CD14-positive monocyte (primary cell): ENCODE measurements around the gene CYSLTR2. TPM values are rescaled to one million over a fixed set of nuclear protein-coding genes. Genes with fewer than 3 reads are reported as not detected.

ENCODE experiments used
- DNase-seq, 3 donors: peaks; one replicate each; pipeline ENCODE4 v3.0.0-alpha.2; 2011 to 2022
- H2AFZ ChIP-seq: 2 replicates; pipeline ENCODE4 v1.6.0; 2012; ENCODE audit warnings: mild to moderate bottlenecking, low read depth, low read length, inconsistent platforms; ENCODE audit not compliant: insufficient read depth, poor library complexity, severe bottlenecking
- H3K27ac ChIP-seq, 2 donors: 1 replicate in 1 of 2; 2 replicates in 1 of 2; pipeline ENCODE4 v1.5.1; 2012 to 2013; ENCODE audit warnings: low read length in 2 of 2, control low read depth in 1 of 2, inconsistent platforms in 1 of 2, low read depth in 1 of 2, mild to moderate bottlenecking in 1 of 2
- H3K27me3 ChIP-seq, 2 donors: one replicate each; pipeline versions ENCODE4 v1.6.0 to v1.6.1; 2011 to 2013; ENCODE audit warnings: low read length in 2 of 2; ENCODE audit not compliant: control insufficient read depth in 2 of 2, insufficient read depth in 2 of 2
- H3K36me3 ChIP-seq, 2 donors: replicated peaks in 1 of 2; 1 replicate in 1 of 2; 2 replicates in 1 of 2; pipeline versions ENCODE4 v1.5.1 to v1.6.1; 2012 to 2013; ENCODE audit warnings: low read length in 2 of 2, control low read depth in 1 of 2, inconsistent platforms in 1 of 2, mild to moderate bottlenecking in 1 of 2; ENCODE audit not compliant: insufficient read depth in 2 of 2, control insufficient read depth in 1 of 2
- H3K4me1 ChIP-seq, 2 donors: 1 replicate in 1 of 2; 2 replicates in 1 of 2; pipeline versions ENCODE4 v1.5.1 to v1.6.1; 2012 to 2013; ENCODE audit warnings: low read length in 2 of 2, control low read depth in 1 of 2, inconsistent platforms in 1 of 2, mild to moderate bottlenecking in 1 of 2, moderate library complexity in 1 of 2; ENCODE audit not compliant: insufficient read depth in 2 of 2, control insufficient read depth in 1 of 2
- H3K4me2 ChIP-seq: replicated peaks from 2 replicates; pipeline ENCODE3; 2012; ENCODE audit warnings: low read length, moderate library complexity, mild to moderate bottlenecking; ENCODE audit not compliant: poor library complexity, severe bottlenecking; ENCODE audit errors: extremely low read depth
- H3K4me3 ChIP-seq, 3 experiments: fragments of 200-600 bp in 1 of 3; sonication (generic) in 1 of 3; replicated peaks in 1 of 3; 1 replicate in 2 of 3; 2 replicates in 1 of 3; pipeline ENCODE4 v1.5.1; 2011 to 2013; ENCODE audit warnings: low read length in 3 of 3, mild to moderate bottlenecking in 3 of 3, control low read depth in 2 of 3, low read depth in 2 of 3, inconsistent platforms in 1 of 3, moderate library complexity in 1 of 3
- H3K79me2 ChIP-seq: 2 replicates; pipeline ENCODE4 v1.6.0; 2012; ENCODE audit warnings: mild to moderate bottlenecking, control low read depth, inconsistent platforms, low read length, moderate library complexity; ENCODE audit not compliant: insufficient read depth
- H3K9ac ChIP-seq: 2 replicates; pipeline ENCODE4 v1.6.0; 2017; ENCODE audit warnings: low read length, mild to moderate bottlenecking; ENCODE audit not compliant: insufficient read depth, poor library complexity, severe bottlenecking
- H3K9me3 ChIP-seq, 2 donors: replicated peaks in 1 of 2; 1 replicate in 1 of 2; 2 replicates in 1 of 2; pipeline versions ENCODE4 v1.5.1 to v1.6.1; 2012 to 2013; ENCODE audit warnings: low read length in 2 of 2, control low read depth in 1 of 2; ENCODE audit not compliant: control insufficient read depth in 1 of 2, insufficient read depth in 1 of 2
- H4K20me1 ChIP-seq: 2 replicates; pipeline ENCODE4 v1.6.0; 2012; ENCODE audit warnings: mild to moderate bottlenecking, low read length, control low read depth, moderate library complexity; ENCODE audit not compliant: insufficient read depth
- H3K27ac Mint-ChIP-seq, 7 donors: one replicate each; pipeline ENCODE4 v1.8.0; 2020; ENCODE audit warnings: mild to moderate bottlenecking in 7 of 7, mixed read lengths in 7 of 7, moderate library complexity in 6 of 7, inconsistent platforms in 2 of 7
- H3K27me3 Mint-ChIP-seq, 3 donors: one replicate each; pipeline ENCODE4 v1.8.0; 2021 to 2022; ENCODE audit warnings: low read depth in 3 of 3, mild to moderate bottlenecking in 3 of 3, mixed read lengths in 3 of 3, moderate library complexity in 3 of 3, inconsistent platforms in 1 of 3
- H3K36me3 Mint-ChIP-seq, 2 donors: one replicate each; pipeline ENCODE4 v1.8.0; 2020; ENCODE audit warnings: mixed read lengths in 2 of 2, inconsistent platforms in 1 of 2, mild to moderate bottlenecking in 1 of 2
- H3K4me1 Mint-ChIP-seq: one replicate; pipeline ENCODE4 v1.8.0; 2020; ENCODE audit warnings: mild to moderate bottlenecking, mixed read lengths
- H3K4me3 Mint-ChIP-seq, 2 donors: one replicate each; pipeline ENCODE4 v1.8.0; 2020; ENCODE audit warnings: mild to moderate bottlenecking in 2 of 2, mixed read lengths in 2 of 2, moderate library complexity in 1 of 2
- H3K9me3 Mint-ChIP-seq, 7 donors: one replicate each; pipeline ENCODE4 v1.8.0; 2020 to 2022; ENCODE audit warnings: mixed read lengths in 7 of 7, mild to moderate bottlenecking in 6 of 7, moderate library complexity in 6 of 7, inconsistent platforms in 2 of 7
- WGBS: methylation state at CpG from one replicate; pipeline ENCODE4 v1.1.5; 2013; ENCODE audit warnings: missing lambda C conversion rate; ENCODE audit not compliant: insufficient coverage; 5-methylcytosine and 5-hydroxymethylcytosine counted together
- intact Hi-C, 2 donors: fragments of 100-400 bp; cut with micrococcal nuclease; formaldehyde crosslinking; loops; one replicate each; pipeline versions ENCODE4 v1.15.0 to v1.15.1; 2023
- polyA plus RNA-seq, 3 donors: library from polyadenylated mRNA; depleted of rRNA in 1 of 3; unstranded in 2 of 3; stranded (reverse) in 1 of 3; fragments of 300-500 nt in 2 of 3; fragments of >200 nt in 1 of 3; fragmentation: Illumina TruSeq in 2 of 3; gene quantifications; 1 replicate in 2 of 3; 2 replicates in 1 of 3; pipeline ENCODE4 v1.2.3, GENCODE V29; 2012 to 2021
- TF ChIP-seq, protein P1 (sequence below): fragments of 200-600 bp; IDR thresholded peaks from one replicate; pipeline ENCODE4 v1.8.0; 2022; ENCODE audit warnings: antibody characterized with exemption, mild to moderate bottlenecking

The CYSLTR2 gene
- polyA plus RNA-seq, 3 donors: 1.9 to 6.5 (median 4.1) TPM

DNA sequence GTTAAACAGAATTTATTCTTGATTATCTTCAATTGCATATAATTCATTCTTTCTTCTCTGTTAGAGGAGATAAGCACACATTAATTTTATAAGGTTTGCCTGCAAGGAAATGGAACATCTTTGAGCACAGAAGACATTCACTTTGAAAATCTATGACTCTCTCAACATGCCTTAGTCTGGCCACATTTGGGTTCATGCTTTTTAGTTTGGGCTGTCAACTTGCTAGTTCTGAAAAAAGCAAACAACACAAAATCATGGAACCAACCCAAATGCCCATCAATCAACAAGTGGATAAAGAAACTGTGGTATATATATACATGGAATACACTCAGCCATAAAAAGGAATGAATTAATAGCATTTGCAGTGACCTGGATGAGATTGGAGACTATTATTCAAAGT is 71.5 kb downstream of the CYSLTR2 start:
- H3K36me3 ChIP-seq: no peaks in the 10 kb centered on the region
- no peak overlapping the region for H3K9ac ChIP-seq
- peaks cover 0 to 6% (median 3%) of the 10 kb centered on the region in 7 donors for H3K9me3 Mint-ChIP-seq
- H3K27ac ChIP-seq: no peak overlapping the region
- no peak overlapping the region for H3K4me2 ChIP-seq
- no peaks in the 10 kb centered on the region for H3K79me2 ChIP-seq
- H3K4me3 Mint-ChIP-seq: no peak overlapping the region
- intact Hi-C loops: no loop called here
- H4K20me1 ChIP-seq: no peaks in the 10 kb centered on the region
- H3K4me1 ChIP-seq: no peaks in the 10 kb centered on the region
- H3K36me3 Mint-ChIP-seq: peaks cover 0 to 1% of the 10 kb centered on the region in 2 donors
- H3K27me3 Mint-ChIP-seq: peaks cover 0 to 2% (median 0%) of the 10 kb centered on the region in 3 donors
- peaks cover 0 to 2% of the 10 kb centered on the region in 2 donors for H3K9me3 ChIP-seq
- peaks cover 3% of the 10 kb centered on the region for H3K4me1 Mint-ChIP-seq
- no peak overlapping the region for H3K4me3 ChIP-seq
- DNase-seq: no peak
- no peak overlapping the region for H2AFZ ChIP-seq
- TF ChIP-seq, protein P1, sequence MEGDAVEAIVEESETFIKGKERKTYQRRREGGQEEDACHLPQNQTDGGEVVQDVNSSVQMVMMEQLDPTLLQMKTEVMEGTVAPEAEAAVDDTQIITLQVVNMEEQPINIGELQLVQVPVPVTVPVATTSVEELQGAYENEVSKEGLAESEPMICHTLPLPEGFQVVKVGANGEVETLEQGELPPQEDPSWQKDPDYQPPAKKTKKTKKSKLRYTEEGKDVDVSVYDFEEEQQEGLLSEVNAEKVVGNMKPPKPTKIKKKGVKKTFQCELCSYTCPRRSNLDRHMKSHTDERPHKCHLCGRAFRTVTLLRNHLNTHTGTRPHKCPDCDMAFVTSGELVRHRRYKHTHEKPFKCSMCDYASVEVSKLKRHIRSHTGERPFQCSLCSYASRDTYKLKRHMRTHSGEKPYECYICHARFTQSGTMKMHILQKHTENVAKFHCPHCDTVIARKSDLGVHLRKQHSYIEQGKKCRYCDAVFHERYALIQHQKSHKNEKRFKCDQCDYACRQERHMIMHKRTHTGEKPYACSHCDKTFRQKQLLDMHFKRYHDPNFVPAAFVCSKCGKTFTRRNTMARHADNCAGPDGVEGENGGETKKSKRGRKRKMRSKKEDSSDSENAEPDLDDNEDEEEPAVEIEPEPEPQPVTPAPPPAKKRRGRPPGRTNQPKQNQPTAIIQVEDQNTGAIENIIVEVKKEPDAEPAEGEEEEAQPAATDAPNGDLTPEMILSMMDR: no peak
- no peaks in the 10 kb centered on the region for H3K27me3 ChIP-seq
- H3K27ac Mint-ChIP-seq: no peak overlapping the region

DNA sequence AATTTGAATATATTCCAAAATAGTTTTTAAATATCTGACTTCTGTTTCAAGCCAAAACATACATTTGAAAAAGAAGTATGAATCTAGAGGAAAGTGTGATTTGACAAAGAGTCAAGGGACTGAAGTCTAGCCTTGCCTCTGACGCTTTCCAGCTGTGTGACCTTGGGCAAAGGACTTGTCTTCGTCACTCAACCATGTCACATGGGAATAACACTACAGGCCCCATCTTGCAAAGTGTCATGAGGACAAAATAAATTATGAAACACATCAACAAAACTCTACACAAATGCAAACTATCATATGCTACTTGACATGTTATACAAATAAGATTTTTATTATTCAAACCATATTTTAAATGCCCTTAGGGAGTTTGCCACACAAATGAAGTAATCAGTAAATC is 73.0 kb downstream of the CYSLTR2 start:
- no peaks in the 10 kb centered on the region for H3K36me3 ChIP-seq
- no peak overlapping the region for H3K27ac ChIP-seq
- no peak for DNase-seq
- no peaks in the 10 kb centered on the region for H3K27me3 ChIP-seq
- peaks cover 0 to 2% of the 10 kb centered on the region in 2 donors for H3K9me3 ChIP-seq
- Mint-ChIP-seq H3K4me3 (no peak overlapping the region), H3K36me3 (peaks cover 0 to 3% of the 10 kb centered on the region in 2 donors), H3K4me1 (peaks cover 15% of the 10 kb centered on the region), H3K27me3 (peaks cover 0 to 2% (median 2%) of the 10 kb centered on the region in 3 donors), H3K9me3 (peaks cover 0 to 6% (median 3%) of the 10 kb centered on the region in 7 donors), H3K27ac (no peak overlapping the region)
- H3K4me3 ChIP-seq: no peak overlapping the region
- H3K9ac ChIP-seq: no peak overlapping the region
- no peak overlapping the region for H2AFZ ChIP-seq
- TF ChIP-seq, protein P1: no peak
- H4K20me1 ChIP-seq: no peaks in the 10 kb centered on the region
- WGBS: no CpG with 5 or more reads among the region's 2 CpGs
- H3K4me1 ChIP-seq: peaks cover 5 to 6% of the 10 kb centered on the region in 2 donors
- no peak overlapping the region for H3K4me2 ChIP-seq
- H3K79me2 ChIP-seq: no peaks in the 10 kb centered on the region
- intact Hi-C loops: no loop called here
